Activated T-helper 2 cell treated with anti-CD3 and anti-CD28 coated beads, Interferon-gamma antibody, Interleukin-2, Interleukin-4, amounts not matched to agents 10 μg/mL and 5 μg/mL and 100 μg/mL, durations not matched to agents 14 hours and 24 hours and 36 hours (primary cell): ENCODE data around the gene SLC35F3. TPM values are rescaled to one million over a fixed set of nuclear protein-coding genes. Genes with fewer than 3 reads are reported as not detected.
"Not testable (repeated sequence)": the region's sequence is repeated elsewhere in the genome, so short reads cannot be mapped to it uniquely, and the experiment has no call there.

Source experiments
- DNase-seq: peaks from one replicate; pipeline ENCODE4 v3.0.0; 2021; ENCODE audit warnings: low spot score
- H3K27ac Mint-ChIP-seq: one replicate; pipeline ENCODE4 v1.8.0; 2021; ENCODE audit warnings: mixed read lengths
- H3K27me3 Mint-ChIP-seq: one replicate; pipeline ENCODE4 v1.8.0; 2021; ENCODE audit warnings: low read depth, mixed read lengths
- H3K36me3 Mint-ChIP-seq: one replicate; pipeline ENCODE4 v1.8.0; 2021; ENCODE audit warnings: low read depth, mixed read lengths
- H3K4me1 Mint-ChIP-seq: one replicate; pipeline ENCODE4 v1.8.0; 2021; ENCODE audit warnings: low read depth, mixed read lengths
- H3K4me3 Mint-ChIP-seq: one replicate; pipeline ENCODE4 v1.8.0; 2021; ENCODE audit warnings: low read depth, mild to moderate bottlenecking, moderate library complexity, mixed read lengths
- H3K9me3 Mint-ChIP-seq: one replicate; pipeline ENCODE4 v1.8.0; 2021; ENCODE audit warnings: mixed read lengths
- intact Hi-C: fragments of 100-400 bp; cut with micrococcal nuclease; formaldehyde crosslinking; loops from one replicate; pipeline ENCODE4 v1.15.1; 2023
- total RNA-seq: library from RNA; stranded (reverse); gene quantifications from 2 replicates; pipeline ENCODE4 v1.2.3, GENCODE V29; 2022

SLC35F3 gene
- total RNA-seq, 1 donor from 2014 or later: 2.5 TPM

DNA sequence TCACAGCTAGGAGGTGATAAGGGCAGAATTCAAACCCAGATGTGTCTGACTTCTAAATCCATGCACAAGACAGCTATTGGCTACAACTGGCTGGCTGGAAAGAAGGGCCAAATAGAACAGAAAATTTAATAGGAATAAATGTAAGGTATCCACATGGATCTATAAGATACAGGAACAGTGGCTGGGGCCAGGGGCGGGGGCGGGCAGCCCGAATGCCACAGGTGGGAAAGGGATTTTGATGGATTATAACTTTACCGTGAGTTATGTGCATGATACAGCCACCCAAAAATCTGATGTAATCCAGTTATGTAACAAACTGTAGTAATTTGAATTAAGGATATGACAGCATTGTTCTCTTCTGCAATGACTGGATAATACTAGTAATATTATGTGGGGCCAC, 381.7 kb downstream of the SLC35F3 start:
- Mint-ChIP-seq H3K4me3 (no peak overlapping the region), H3K27me3 (peaks cover 21% of the 10 kb centered on the region), H3K9me3 (peaks cover 8% of the 10 kb centered on the region), H3K27ac (no peak overlapping the region), H3K4me1 (no peaks in the 10 kb centered on the region), H3K36me3 (peaks cover 3% of the 10 kb centered on the region)
- intact Hi-C loops: no loop called here
- DNase-seq: no peak

DNA sequence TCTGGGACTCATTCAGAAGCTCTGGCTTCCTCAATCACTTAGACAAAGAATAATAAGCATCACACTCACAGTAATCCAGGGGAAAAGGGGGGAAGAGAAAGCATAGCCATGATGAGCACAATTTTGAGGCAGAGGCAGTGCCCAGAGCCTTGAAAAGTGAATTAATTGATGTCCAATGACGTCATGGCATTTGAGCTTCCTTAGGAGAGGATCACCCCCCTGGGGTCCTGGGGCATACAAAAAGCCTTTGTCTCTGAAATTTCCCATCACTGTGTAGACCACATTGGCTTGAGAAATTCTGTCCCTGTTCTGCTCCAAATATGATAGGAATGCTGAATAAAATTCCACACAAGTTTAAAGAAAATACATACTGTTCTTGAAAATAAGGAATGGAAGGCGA, 384.5 kb downstream of the SLC35F3 start:
- peaks cover 21% of the 10 kb centered on the region for H3K27me3 Mint-ChIP-seq
- no peaks in the 10 kb centered on the region for H3K4me1 Mint-ChIP-seq
- H3K9me3 Mint-ChIP-seq: peaks cover 8% of the 10 kb centered on the region
- H3K27ac Mint-ChIP-seq: no peak overlapping the region
- no peak for DNase-seq
- intact Hi-C loops: no loop called here
- peaks cover 3% of the 10 kb centered on the region for H3K36me3 Mint-ChIP-seq
- no peak overlapping the region for H3K4me3 Mint-ChIP-seq

DNA sequence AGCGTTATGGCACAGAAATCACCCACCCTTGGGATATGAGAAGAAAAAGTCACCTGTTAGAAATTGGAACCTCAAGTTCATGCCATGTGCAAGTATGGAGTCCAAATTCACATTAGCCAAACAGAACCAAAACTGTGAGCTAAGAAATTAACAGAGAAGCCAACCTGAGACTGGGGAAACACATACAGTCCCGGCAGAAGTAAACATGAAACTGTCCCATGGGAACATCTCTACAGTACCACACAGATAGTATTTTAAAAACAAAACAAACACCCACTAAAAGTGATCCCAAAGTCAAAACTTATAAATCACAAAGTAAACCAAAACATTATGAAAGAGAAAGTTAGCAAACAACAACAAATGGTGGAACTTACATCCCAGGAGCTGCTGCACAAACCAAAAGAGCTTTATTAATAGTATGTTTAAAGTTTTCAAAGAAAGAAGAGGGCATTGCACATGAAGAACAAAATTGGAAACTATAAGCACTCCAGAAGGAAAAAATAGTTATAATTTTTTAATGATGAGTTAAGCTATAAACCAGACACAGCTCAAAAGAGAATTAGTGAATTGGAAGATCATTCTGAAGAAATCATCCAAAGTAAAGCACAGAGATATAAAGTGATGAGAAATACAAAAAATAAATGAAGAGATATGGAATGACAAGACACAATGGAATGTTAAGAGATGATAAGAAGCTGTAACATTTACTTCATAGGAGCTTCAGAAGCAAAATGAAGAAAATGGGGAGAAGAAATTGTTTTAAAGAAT, 385.2 kb downstream of the SLC35F3 start:
- no peaks in the 10 kb centered on the region for H3K4me1 Mint-ChIP-seq
- peaks cover 15% of the 10 kb centered on the region for H3K27me3 Mint-ChIP-seq
- no peak for DNase-seq
- intact Hi-C loops: no loop called here
- H3K9me3 Mint-ChIP-seq: peaks cover 8% of the 10 kb centered on the region
- H3K36me3 Mint-ChIP-seq: peaks cover 3% of the 10 kb centered on the region
- H3K27ac Mint-ChIP-seq: no peak overlapping the region
- H3K4me3 Mint-ChIP-seq: no peak overlapping the region

DNA sequence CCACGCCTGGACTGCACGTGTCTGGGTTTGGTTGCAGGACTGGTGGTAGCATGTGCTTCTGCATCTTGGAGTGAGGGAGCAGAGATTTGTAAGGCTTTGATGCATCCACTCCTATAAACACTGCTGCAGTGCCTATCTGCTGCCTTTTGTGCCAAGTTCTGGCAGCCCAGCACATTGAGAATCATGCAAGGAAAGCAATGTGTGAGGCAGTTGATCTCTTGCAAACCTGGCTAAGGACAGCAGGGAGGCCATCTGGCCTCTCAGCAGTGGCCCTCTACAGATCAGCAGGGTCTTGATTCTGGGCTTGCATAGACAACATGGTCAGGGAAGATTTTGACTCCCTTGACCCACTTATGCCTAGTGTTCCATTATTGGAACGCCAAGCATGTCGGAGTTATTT, 387.5 kb downstream of the SLC35F3 start:
- H3K27me3 Mint-ChIP-seq: peaks cover 13% of the 10 kb centered on the region
- peaks cover 3% of the 10 kb centered on the region for H3K36me3 Mint-ChIP-seq
- H3K27ac Mint-ChIP-seq: no peak overlapping the region
- intact Hi-C loops: no loop called here
- H3K4me3 Mint-ChIP-seq: no peak overlapping the region
- peaks cover 8% of the 10 kb centered on the region for H3K9me3 Mint-ChIP-seq
- DNase-seq: no peak
- no peaks in the 10 kb centered on the region for H3K4me1 Mint-ChIP-seq

DNA sequence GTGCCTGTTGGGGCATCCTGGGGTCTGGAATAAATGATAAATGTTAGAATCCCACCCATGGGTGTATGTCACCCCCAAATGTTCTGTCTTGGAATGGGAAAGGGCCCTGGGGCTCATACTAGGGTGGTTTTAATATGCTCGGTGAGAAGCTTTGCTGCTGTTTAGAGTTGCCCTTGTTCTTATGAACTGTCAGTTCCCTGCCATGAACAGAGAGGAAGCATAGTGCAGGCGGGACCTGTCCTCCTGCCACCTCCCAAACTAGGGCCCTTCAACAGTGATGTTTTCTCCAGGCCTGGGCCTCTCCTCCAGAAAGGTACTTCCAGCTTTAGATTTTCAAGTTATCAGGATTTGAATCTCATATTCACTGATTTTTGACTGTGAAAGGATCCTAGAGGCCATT, 388.1 kb downstream of the SLC35F3 start:
- Mint-ChIP-seq H3K27me3 (peaks cover 17% of the 10 kb centered on the region), H3K4me3 (no peak overlapping the region), H3K9me3 (peaks cover 8% of the 10 kb centered on the region), H3K36me3 (peaks cover 3% of the 10 kb centered on the region), H3K27ac (no peak overlapping the region), H3K4me1 (no peaks in the 10 kb centered on the region)
- intact Hi-C loops: no loop called here
- no peak for DNase-seq

DNA sequence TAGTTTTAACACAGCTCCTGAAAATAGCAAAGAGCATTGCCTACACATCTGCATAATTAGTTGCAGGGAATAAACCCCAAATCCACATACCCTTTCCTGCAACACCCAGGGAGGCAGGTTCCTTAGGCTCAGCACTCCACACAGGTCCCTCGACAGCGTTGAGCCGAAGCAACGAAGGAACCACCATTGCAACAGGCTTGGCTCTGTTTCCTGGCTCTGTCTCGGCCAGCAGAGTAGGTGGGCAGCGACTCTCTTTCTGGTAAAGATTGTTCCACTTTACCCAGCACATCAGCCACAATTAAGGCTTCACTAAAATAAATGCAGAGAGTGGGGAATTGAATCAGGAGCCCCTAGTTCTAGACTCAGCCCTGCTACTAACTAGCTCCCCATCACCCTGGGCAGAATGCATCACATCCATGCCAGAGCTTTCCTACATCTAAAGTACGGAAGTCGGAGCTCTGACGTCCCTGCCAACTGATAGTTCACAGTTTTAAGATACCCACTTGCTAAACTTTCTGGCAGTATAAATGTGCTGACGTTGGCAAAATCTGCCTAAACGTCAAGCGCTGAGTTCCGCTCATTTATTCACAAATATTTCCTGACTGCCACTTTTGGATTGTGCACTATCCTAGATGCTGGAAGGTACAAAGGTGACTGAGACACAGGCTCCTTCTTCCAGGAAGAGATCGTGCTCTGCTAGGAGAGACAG, 389.8 kb downstream of the SLC35F3 start:
- H3K4me1 Mint-ChIP-seq: no peaks in the 10 kb centered on the region
- peaks cover 18% of the 10 kb centered on the region for H3K27me3 Mint-ChIP-seq
- peaks cover 3% of the 10 kb centered on the region for H3K36me3 Mint-ChIP-seq
- intact Hi-C loops: no loop called here
- no peak for DNase-seq
- no peak overlapping the region for H3K27ac Mint-ChIP-seq
- peaks cover 8% of the 10 kb centered on the region for H3K9me3 Mint-ChIP-seq
- H3K4me3 Mint-ChIP-seq: no peak overlapping the region

DNA sequence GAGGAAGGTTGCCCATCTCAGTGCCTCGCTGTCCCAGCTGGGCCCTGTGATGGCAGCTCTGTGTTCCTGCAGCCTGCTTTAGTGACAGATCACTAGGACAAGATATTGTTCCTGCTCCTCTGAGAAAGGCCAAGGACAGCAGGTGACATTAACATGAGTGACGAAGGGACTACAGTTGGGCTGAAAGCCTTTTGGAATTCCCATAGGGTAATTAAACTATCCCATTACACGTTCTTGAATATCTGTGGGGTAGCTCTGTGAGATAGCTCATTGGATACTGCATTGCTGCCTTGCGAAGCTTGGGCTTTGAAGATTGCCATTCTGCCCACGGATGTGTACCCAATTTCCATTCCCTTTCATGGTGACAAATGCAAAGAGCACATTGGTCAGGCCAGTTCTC, 390.6 kb downstream of the SLC35F3 start:
- Mint-ChIP-seq H3K9me3 (peaks cover under 1% of the 10 kb centered on the region), H3K4me1 (no peaks in the 10 kb centered on the region), H3K27ac (no peak overlapping the region), H3K36me3 (no peaks in the 10 kb centered on the region), H3K4me3 (no peak overlapping the region), H3K27me3 (peaks cover 12% of the 10 kb centered on the region)
- DNase-seq: no peak
- intact Hi-C loops: no loop called here

DNA sequence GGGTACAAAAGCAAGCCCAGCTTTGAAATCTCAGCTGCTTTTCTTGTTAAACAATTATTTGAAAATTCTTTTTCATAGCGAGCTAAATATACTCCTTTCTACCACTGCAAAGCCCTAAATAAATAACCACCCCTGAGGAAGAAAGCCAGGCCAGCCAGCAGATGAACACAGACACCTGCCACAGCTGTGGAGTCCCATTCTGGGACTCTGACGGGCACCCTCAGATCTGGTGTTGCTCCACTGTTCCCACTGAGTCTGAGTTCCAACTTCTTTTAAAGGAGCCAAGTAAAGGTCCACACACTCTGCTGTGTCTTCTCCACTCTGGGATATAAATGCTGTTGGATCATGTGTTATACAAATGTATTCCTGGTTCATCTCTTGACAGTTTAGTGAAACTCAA, 391.1 kb downstream of the SLC35F3 start:
- Mint-ChIP-seq H3K27me3 (peaks cover 12% of the 10 kb centered on the region), H3K9me3 (no peaks in the 10 kb centered on the region), H3K4me3 (no peak overlapping the region), H3K27ac (no peak overlapping the region), H3K4me1 (no peaks in the 10 kb centered on the region), H3K36me3 (no peaks in the 10 kb centered on the region)
- no peak for DNase-seq
- intact Hi-C loops: no loop called here

DNA sequence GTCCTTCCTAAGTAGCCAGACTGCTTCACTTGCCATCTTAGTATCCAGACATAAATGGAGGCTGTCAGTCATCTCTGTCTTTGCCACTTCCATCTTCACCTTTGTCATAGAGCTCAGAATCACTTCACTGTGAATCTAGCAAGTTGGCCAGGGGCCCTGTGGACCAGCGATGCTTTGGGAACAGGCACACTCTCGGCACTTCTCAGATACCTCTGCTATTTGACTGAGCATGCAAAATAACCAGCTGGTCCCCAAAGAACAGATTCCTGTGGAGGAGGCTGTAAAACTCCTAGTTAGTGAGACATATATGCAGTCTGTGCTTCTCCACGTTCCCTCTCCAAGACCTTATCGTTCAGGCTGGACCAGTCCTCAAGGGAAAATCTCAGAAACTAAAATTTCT, 392.0 kb downstream of the SLC35F3 start:
- Mint-ChIP-seq H3K27ac (no peak overlapping the region), H3K4me3 (no peak overlapping the region), H3K36me3 (no peaks in the 10 kb centered on the region), H3K27me3 (peaks cover 12% of the 10 kb centered on the region), H3K9me3 (no peaks in the 10 kb centered on the region), H3K4me1 (no peaks in the 10 kb centered on the region)
- DNase-seq: no peak
- intact Hi-C loops: no loop called here

DNA sequence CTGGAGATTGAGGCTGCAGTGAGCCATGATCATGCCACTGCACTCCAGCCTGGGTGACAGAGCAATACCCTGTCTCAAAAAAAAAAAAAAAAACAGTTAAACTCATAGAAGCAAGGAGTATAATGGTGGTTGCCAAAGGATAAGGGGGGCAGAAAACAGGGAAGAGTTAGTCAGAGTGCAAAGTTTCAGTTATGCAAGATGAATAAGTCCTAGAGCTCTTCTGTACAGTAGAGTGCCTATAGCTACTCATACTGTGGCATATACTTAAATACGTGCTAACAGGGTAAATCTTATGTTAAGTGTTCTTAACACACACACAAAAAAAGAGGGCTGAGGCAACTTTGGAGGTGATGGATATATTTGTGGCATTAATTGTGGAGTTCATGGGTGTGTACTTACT, 393.2 kb downstream of the SLC35F3 start:
- H3K27ac Mint-ChIP-seq: no peak overlapping the region
- intact Hi-C loops: no loop called here
- H3K36me3 Mint-ChIP-seq: no peaks in the 10 kb centered on the region
- no peaks in the 10 kb centered on the region for H3K9me3 Mint-ChIP-seq
- no peaks in the 10 kb centered on the region for H3K4me1 Mint-ChIP-seq
- H3K27me3 Mint-ChIP-seq: peaks cover 12% of the 10 kb centered on the region
- H3K4me3 Mint-ChIP-seq: no peak overlapping the region
- DNase-seq: no peak

DNA sequence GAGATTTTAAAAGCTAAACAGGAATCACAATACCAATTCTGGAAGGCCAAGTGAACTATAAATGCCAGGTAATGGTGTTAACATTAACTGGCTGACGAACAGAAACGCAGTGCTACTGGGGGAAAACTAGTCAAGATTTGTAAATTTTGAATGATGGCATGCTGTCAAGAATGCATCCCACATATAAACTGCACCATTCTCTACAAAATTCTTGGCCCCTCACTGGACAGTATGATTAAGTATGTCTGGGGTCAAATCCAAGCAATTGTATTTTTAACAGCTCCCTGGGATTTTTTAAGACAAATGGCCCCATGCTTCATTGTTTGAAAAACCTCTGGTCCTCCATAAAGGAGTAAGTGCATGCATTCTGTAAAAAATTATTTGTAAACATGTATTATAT, 395.6 kb downstream of the SLC35F3 start:
- Mint-ChIP-seq H3K4me1 (no peaks in the 10 kb centered on the region), H3K9me3 (no peaks in the 10 kb centered on the region), H3K36me3 (no peaks in the 10 kb centered on the region), H3K27ac (no peak overlapping the region), H3K27me3 (peaks cover 16% of the 10 kb centered on the region), H3K4me3 (no peak overlapping the region)
- intact Hi-C loops: no loop called here
- no peak for DNase-seq

DNA sequence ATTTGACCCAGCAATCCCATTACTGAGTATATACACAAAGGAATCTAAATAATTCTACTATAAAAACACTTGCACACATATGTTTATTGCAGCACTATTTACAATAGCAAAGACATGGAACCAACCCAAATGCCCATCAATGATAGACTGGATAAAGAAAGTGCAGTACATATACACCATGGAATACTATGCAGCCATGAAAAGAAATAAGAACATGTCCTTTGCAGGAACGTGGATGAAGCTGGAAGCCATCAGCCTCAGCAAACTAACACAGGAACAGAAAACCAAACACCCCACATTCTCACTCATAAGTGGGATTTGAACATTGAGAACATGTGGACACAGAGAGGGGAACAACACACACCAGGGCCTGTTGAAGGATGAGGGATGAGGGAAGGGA, 397.2 kb downstream of the SLC35F3 start:
- H3K27me3 Mint-ChIP-seq: peaks cover 16% of the 10 kb centered on the region
- DNase-seq, H3K27ac Mint-ChIP-seq, intact Hi-C loops, H3K36me3 Mint-ChIP-seq, H3K4me1 Mint-ChIP-seq, H3K4me3 Mint-ChIP-seq, H3K9me3 Mint-ChIP-seq: not testable (repeated sequence)

DNA sequence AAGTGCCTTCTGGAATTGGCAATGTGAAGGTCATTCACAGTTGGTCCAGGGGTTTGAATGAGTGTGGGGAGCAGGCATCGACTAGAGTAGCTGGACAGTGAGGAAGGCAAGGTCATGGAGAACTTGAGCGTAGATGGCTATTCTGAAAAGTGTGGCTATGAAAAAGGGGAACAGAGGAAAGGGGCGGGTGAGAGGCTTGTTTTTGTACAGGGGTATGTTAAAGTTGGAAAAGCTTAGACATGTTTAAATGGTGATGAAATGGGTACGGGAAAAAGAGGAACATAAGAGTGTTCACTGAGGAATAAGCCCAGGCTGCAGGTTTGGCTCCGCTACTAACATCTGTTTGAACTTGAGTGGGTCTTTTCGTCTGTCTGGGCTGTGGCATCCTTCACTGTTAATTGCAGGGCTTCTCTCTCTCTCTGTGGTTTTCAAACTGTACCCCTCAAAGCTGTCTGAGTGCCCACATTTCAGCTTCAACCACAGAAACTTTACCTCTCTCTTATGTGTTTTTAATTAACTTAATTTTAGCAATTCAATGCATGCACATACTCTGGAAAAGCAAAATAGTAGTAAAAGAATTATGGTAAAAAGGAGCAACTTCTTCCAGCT, 398.0 kb downstream of the SLC35F3 start:
- Mint-ChIP-seq H3K36me3 (no peaks in the 10 kb centered on the region), H3K4me3 (no peak overlapping the region), H3K27ac (no peak overlapping the region), H3K27me3 (peaks cover 12% of the 10 kb centered on the region), H3K9me3 (no peaks in the 10 kb centered on the region), H3K4me1 (no peaks in the 10 kb centered on the region)
- intact Hi-C loops: no loop called here
- no peak for DNase-seq
